Subcutaneous adipose tissue (tissue), 4 donors: ENCODE results near the gene FGF12. TPM values are rescaled to one million over a fixed set of nuclear protein-coding genes. Genes with fewer than 3 reads are reported as not detected.

Source experiments
- total RNA-seq, 4 donors: library from RNA; depleted of rRNA; stranded (reverse); fragments of >200 nt; gene quantifications; one replicate each; pipeline ENCODE4 v1.1.0, GENCODE V29; 2016
- TF ChIP-seq, protein P1 (sequence below): fragments of 450-650 bp; IDR thresholded peaks from one replicate; pipeline ENCODE4 v1.5.1; 2016; ENCODE audit warnings: low read depth, mild to moderate bottlenecking, control low read depth, antibody characterized with exemption, moderate library complexity

Gene FGF12
- total RNA-seq, 4 donors from 2014 or later: 1.1 to 12.1 (median 4.5) TPM

- TF ChIP-seq, protein P1, sequence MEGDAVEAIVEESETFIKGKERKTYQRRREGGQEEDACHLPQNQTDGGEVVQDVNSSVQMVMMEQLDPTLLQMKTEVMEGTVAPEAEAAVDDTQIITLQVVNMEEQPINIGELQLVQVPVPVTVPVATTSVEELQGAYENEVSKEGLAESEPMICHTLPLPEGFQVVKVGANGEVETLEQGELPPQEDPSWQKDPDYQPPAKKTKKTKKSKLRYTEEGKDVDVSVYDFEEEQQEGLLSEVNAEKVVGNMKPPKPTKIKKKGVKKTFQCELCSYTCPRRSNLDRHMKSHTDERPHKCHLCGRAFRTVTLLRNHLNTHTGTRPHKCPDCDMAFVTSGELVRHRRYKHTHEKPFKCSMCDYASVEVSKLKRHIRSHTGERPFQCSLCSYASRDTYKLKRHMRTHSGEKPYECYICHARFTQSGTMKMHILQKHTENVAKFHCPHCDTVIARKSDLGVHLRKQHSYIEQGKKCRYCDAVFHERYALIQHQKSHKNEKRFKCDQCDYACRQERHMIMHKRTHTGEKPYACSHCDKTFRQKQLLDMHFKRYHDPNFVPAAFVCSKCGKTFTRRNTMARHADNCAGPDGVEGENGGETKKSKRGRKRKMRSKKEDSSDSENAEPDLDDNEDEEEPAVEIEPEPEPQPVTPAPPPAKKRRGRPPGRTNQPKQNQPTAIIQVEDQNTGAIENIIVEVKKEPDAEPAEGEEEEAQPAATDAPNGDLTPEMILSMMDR: no peak
Observed at GRCh38 chr3:192706272-192706671, 21.1 kb downstream of the FGF12 start.

DNA sequence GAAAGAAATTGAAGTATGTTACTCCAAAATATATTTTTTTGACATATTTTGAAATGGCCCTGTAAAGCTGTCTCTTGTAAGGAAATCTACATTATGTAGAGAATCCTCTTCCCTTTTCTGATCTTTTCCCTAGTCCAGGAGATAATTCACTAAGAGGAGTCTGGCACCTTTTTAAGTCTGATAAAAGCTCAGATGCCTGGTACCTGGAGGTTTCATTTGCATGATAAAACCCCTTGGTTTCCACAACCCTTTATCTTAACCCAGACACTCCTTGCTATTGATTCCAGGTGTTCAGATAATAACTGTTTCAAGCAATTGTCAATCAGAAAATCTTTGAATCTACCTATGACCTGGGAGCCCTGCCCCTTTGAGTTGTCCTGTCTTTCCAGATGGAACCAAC is 26.5 kb downstream of the FGF12 start:
- TF ChIP-seq, protein P1: no peak

GRCh38 chr3:192696943-192697587 is 30.3 kb downstream of the FGF12 start:
- TF ChIP-seq, protein P1: no peak

GRCh38 chr3:192687488-192688152 is 39.7 kb downstream of the FGF12 start:
- TF ChIP-seq, protein P1: no peak

- TF ChIP-seq, protein P1: no peak
Observed at GRCh38 chr3:192685801-192686200, 41.5 kb downstream of the FGF12 start.

- TF ChIP-seq, protein P1: no peak
Observed at GRCh38 chr3:192684151-192684550, 43.2 kb downstream of the FGF12 start.

DNA sequence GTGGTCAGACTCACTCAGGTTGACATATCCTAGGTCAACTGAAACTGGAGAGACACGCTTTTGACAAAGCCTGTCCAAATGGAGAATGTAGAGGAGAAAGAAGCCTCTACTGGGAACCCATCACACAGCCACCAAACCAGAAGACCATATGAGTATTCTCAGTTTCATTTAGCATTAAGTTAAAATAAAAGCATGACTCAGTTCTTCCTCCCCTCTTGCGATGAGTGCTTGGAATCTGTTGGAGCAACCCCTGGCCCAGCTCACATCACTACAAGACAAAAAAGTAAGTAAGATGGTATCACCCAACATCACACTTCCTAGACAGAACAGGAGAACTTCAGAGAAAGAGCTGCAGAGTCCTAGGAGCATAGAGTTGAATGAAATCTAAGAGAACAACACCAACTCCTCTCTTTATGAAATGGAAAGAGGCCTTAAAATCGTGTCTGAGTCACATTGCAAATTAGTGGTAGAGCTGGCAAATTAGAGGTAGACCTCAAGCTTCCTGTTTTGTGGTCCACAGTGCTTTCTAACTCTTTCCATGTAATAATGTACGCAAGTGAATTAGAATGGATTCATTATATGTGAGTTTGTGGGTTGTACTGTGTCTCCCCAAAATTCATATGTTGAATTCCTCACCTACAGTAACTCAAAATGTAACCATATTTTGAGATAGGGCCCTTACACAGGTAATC is 51.2 kb downstream of the FGF12 start:
- TF ChIP-seq, protein P1: no peak
